GM19455 (cell line): Measurements from ENCODE around the gene SCAF1.
"Not testable (repeated sequence)": the region's sequence is repeated elsewhere in the genome, so short reads cannot be mapped to it uniquely, and the experiment has no call there.

Experiments
- ATAC-seq: cut with Tn5 transposase; IDR thresholded peaks from one replicate; pipeline ENCODE4 v1.9.1; 2021; ENCODE audit not compliant: unreplicated experiment

SCAF1 gene

DNA sequence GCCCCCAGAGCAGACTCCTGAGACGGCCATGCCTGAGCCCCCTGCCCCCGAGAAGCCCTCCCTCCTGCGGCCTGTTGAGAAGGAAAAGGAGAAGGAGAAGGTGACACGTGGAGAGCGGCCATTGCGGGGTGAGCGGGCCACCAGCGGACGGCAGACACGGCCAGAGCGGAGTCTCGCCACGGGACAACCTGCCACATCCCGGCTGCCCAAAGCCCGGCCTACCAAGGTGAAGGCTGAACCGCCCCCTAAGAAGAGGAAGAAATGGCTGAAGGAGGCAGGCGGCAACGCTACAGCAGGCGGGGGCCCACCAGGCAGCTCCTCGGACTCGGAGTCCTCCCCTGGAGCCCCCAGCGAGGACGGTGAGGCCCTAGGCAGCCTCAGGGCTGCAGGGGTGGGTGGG lies 26.1 kb upstream of the SCAF1 start:
- ATAC-seq = no peak

DNA sequence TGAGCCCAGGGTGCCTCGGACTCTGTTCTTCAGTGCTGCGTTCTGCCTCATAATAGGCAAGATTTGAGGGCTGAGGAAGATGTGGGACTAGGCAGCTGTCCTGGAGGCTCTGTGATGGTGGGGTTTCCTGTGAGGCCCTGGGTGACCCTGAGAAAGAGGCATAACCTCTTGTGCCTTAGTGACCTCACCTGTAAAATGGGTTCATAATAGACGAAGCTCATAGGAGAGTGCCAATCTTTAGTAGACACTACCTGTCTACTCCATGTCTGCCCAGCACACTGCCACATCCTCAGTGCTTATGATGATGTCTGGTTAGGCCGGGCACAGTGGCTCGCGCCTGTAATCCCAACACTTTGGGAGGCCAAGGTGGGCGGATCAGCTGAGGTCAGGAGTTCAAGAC lies 25.5 kb upstream of the SCAF1 start:
- no peak for ATAC-seq

DNA sequence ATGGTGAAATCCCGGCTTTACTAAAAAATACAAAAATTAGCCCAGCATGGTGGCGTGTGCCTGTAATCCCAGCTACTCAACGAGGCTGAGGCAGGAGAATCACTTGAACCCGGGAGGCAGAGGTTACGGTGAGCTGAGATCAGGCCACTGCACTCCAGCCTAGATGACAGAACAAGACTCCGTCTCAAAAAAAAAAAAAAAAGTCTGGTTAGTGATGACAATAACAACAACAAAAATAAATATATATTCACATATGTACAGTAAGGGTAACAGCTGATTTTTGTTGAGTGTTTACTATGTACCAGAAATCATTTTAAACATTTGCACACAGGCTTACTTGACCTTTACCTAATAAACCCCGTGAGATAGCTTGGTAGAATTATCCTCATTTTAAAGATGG lies 25.1 kb upstream of the SCAF1 start:
- ATAC-seq = no peak

- ATAC-seq = not testable (repeated sequence)
These were observed 24.1 kb upstream of the SCAF1 start for GRCh38 chr19:49617860-49618259.

DNA sequence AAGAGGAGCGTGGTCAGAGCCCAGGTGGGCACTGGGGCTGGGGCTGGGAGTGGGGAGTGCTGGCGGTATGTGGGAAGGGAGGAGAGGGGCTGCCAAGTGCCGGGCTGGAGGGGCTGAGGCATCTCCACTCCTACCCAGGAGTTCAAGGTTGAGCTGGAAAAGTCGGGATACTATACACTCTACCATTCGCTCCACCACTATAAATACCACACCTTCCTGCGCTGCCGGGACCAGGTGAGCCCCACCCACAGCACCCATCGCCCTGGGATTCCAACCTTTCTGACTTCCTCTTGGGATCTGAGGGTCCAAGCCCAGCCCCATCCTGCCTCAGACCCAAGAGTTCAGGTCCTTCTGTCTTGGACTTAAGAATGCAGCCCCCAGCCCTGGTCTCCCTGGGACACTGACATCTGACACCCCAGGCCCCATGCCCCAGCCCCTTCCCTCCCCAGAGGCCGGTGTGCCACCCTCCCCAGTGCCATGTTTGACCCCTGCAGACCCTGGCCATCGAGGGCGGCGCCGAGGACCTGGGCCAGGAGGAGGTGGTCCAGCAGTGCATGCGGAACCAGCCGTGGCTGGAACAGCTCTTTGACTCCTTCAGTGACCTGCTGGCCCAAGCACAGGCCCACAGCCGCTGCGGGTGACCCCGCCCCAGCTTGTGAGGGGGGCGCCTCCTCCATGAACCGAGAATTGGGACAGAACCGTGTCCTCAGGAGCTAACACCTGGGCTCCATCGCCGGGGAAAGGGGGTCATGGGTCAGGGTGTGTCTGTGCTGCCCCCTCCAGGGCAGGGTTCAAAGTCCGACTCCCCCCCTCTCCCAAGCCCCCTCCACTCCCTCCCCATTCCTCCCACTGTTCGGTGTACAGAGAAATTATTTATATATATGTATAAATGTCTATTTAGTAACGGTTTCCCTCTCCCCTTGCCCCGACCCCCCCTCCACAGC lies 16.8 kb upstream of the SCAF1 start:
- no peak for ATAC-seq

DNA sequence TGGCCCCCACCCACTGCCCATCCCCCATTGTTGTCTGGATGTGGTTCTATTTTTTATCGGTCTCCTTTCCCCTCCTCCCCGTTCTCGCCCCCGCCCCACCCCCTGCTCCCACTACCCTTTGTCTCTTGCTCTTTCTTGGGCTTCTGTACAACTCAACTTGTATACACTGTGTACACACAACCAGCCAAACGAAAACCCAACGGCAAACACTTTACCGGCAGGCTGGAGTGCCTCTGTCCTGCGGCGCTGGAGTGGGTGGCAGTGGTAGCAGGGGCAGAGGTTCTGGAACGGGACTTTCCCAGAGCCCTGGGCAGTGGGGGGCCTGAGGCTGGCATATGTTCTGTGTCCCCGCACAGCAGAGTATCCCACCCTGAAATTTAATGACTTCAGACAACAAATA lies 15.8 kb upstream of the SCAF1 start:
- no peak for ATAC-seq

DNA sequence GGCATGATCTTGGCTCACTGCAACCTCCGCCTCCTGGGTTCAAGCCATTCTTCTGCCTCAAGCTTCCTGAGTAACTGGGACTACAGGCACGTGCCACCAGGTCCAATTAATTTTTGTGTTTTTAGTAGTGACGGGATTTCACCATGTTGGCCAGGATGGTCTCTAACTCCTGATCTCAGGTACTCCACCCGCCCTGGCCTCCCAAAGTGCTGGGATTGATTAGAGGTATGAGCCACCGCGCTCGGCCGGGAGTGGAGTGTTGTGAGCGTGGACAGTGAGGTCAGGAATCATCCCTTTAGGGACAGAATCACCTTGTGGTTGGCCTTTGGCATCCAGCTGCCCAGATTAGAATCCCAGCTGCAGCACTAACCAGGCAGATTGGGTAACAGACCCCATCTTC lies 12.3 kb upstream of the SCAF1 start:
- ATAC-seq = no peak

DNA sequence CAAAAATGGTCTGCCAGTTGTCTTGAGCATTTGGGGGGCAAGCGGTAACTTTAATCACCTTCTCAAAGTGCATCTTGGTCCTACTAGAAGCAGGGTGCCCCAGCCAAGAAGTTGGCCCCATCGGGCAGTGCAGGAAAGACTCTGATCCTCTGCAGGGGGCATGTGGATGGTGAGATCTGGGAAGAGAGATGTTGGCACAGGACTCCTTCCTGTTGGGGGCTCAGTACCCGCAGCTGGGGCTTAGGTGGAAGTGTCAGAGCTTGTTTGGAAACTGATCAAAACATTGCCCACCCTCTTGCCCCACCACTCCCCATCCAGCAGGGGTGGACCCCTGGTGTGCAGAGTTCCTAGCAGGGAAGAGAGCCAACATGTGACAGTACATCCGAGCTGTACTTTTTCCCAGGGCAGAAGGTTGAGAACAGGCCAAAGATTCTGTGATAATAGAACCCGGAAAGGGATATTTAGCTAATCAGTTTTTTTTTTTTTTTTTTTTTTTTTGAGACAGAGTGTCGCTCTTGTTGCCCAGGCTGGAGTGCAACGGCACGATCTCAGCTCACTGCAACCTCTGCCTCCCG lies 10.9 kb upstream of the SCAF1 start:
- no peak for ATAC-seq

- no peak for ATAC-seq
These were observed 10.3 kb upstream of the SCAF1 start for GRCh38 chr19:49631610-49632192.

DNA sequence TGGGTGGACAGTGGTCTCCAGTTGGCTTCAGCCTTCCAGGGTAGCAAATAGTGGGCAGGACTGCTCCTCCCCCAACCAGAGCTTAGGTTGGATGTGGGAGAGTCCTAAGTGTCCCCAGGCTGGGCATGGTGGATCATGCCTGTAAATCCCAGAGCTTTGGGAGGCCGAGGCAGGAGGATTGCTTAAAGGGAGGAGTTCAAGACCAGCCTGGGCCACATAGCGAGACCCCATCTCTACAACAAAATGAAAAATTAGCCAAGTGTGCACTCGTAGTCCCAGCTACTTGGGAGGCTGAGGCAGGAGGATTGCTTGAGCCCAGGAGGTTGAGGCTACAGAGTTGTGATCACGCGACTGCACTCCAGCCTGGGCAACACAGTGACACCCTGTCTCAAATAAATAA lies 9.4 kb upstream of the SCAF1 start:
- ATAC-seq = no peak

DNA sequence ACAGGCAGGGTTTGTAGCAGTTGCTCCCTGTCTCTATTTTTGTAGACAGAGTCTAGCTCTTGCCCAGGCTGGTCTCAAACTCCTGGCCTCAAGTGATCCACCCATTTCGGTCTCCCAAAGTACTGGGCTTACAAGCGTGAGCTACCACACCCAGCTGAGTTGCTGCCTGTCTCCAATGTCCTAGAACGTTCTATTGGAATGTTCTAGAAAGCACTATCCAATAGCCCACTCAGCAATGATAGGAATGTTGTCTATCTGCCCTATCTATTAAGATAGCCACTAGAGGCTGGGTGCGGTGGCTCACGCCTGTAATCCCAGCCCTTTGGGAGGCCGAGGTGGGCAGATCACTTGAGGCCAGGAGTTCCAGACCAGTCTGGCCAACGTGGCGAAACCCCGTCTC lies 8.7 kb upstream of the SCAF1 start:
- ATAC-seq = not testable (repeated sequence)

- no peak for ATAC-seq
These were observed 6.3 kb upstream of the SCAF1 start for GRCh38 chr19:49635530-49636232.

- no peak for ATAC-seq
These were observed 5.6 kb upstream of the SCAF1 start for GRCh38 chr19:49636233-49636932.

DNA sequence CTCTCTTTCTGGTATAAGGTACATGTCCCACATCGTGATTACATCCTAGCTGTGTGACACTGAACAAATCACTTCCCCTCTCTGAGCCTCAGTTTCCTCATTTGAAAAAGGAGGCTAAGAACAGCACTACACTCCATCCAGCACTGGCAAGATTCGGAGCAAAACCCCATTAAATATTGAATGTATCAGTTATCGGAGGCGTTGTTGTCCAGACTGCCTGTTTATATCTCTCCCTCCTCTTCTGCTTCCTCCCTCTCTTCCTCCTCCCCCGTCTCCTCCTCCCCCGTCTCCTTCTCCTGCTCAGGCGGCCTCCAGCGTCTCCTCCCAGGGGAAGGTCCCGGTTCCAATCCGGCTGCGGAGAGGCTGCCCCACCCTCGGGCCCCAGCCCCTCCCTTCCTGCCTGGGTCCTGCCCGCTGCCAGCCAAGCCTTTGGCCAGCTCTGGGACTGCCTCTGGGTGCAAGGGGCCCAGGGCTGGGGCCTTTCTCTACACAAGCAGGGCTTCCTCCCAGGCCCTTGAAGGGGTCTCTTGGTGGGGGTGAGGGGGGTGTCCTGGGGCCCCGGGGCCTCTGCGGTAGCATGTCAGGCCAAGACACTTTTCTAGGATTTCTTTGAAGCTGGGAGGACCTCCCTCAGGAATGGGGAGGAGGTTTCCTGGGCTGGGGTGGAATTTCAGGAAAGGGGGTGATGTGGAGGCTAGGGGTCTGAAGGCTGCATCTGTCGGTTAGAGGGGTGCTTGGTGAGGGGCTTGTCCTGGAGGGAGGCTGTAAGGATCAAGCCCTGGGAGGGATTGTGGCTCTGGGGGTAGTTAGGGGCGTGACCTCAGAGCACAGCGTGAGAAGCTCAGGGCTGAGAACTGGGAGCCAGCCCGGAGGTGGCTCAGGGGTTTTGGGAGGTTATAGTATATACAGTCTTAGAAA lies 3.9 kb upstream of the SCAF1 start:
- no peak for ATAC-seq

GRCh38 chr19:49639401-49640112 lies 2.5 kb upstream of the SCAF1 start:
- no peak for ATAC-seq

GRCh38 chr19:49640113-49640898 lies 1.7 kb upstream of the SCAF1 start, which contains the start of gene RRAS:
RRAS (minus strand) TSS chr19:49640143; CDS start chr19:49640098, 45 bp downstream.
- peak; percentile 50 for ATAC-seq

DNA sequence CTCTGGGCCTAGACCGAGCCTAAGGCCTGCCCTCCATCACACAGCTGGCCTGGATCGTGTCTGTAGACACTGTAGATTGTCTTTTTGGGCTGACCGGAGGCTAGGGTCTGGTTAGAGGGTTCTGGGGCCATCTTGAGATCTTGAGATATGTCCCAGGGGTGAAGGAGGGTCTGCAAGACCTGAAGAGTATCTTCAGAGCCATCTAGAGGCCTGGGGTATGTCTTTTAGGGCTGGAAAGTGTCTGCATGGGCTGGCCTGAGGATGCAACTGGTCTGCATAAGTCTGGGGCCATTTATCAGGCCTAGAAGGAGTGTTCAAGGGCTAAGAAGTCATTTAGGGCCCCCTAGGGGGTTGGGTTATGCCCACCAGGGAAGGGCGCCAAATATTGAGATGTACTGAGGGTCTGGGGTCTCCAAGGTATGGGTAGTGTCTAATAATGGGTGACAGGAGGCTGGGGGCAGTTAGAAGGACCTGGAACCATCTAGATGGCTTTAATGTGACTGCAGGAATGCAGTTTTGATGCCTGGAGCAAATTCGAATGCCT lies 555 bp downstream of the SCAF1 start:
- no peak for ATAC-seq

- no peak for ATAC-seq
These were observed 1.5 kb downstream of the SCAF1 start for GRCh38 chr19:49643466-49643865.
